Measurements from ENCODE around the gene SORBS2.
"Not testable (repeated sequence)": the region's sequence is repeated elsewhere in the genome, so short reads cannot be mapped to it uniquely, and the experiment has no call there.

SORBS2 gene

GRCh38 chr4:185583813-185584212, 228.2 kb downstream of the SORBS2 start:
- DNase-seq: no peak

- DNase-seq: no peak
These were observed 229.2 kb downstream of the SORBS2 start for GRCh38 chr4:185582651-185583400.

GRCh38 chr4:185580699-185581098, 231.3 kb downstream of the SORBS2 start:
- no peak for DNase-seq

GRCh38 chr4:185578284-185578683, 233.7 kb downstream of the SORBS2 start:
- no peak for DNase-seq

- peak; percentile 52 for DNase-seq
These were observed 234.7 kb downstream of the SORBS2 start for GRCh38 chr4:185576962-185577950.

- no peak for DNase-seq
These were observed 235.6 kb downstream of the SORBS2 start for GRCh38 chr4:185576314-185576961.

- peak; percentile 82 for DNase-seq
These were observed 238.3 kb downstream of the SORBS2 start for GRCh38 chr4:185573651-185574199.

GRCh38 chr4:185570727-185571126, 241.3 kb downstream of the SORBS2 start:
- DNase-seq: no peak

- DNase-seq: peak; percentile 19
These were observed 244.3 kb downstream of the SORBS2 start for GRCh38 chr4:185567381-185568376.

GRCh38 chr4:185566972-185567371, 245.0 kb downstream of the SORBS2 start:
- peak; percentile 27 for DNase-seq

GRCh38 chr4:185566425-185566824, 245.6 kb downstream of the SORBS2 start:
- no peak for DNase-seq

GRCh38 chr4:185565696-185566095, 246.3 kb downstream of the SORBS2 start:
- no peak for DNase-seq

GRCh38 chr4:185564349-185564748, 247.6 kb downstream of the SORBS2 start:
- DNase-seq: no peak

- no peak for DNase-seq
These were observed 249.5 kb downstream of the SORBS2 start for GRCh38 chr4:185562531-185562930.

- no peak for DNase-seq
These were observed 251.7 kb downstream of the SORBS2 start for GRCh38 chr4:185560316-185560715.

- peak; percentile 65 for DNase-seq
These were observed 252.1 kb downstream of the SORBS2 start for GRCh38 chr4:185559915-185560281.

GRCh38 chr4:185559251-185559914, 252.6 kb downstream of the SORBS2 start:
- DNase-seq: not testable (repeated sequence)

- DNase-seq: no peak
These were observed 257.4 kb downstream of the SORBS2 start for GRCh38 chr4:185554365-185555126.

- no peak for DNase-seq
These were observed 259.7 kb downstream of the SORBS2 start for GRCh38 chr4:185552254-185552653.

GRCh38 chr4:185550933-185551332, 261.1 kb downstream of the SORBS2 start:
- no peak for DNase-seq
